DOHH2 (cell line): Measurements from ENCODE around the gene SYNJ2BP.

ENCODE experiments used
- H3F3A ChIP-seq: fragments of 200-600 bp; sonication (generic), shearing (Covaris generic); 2 replicates; pipeline ENCODE4 v1.6.0; 2016; ENCODE audit warnings: antibody characterized with exemption, mild to moderate bottlenecking; ENCODE audit not compliant: control insufficient read depth, insufficient read depth
- H3K27ac ChIP-seq: fragments of 200-600 bp; sonication (generic); 2 replicates; pipeline ENCODE4 v1.5.1; 2014; ENCODE audit warnings: low read depth, mild to moderate bottlenecking, low read length, moderate library complexity
- H3K27me3 ChIP-seq: fragments of 200-600 bp; sonication (generic); 2 replicates; pipeline ENCODE4 v1.6.1; 2014; ENCODE audit warnings: mild to moderate bottlenecking, low read length, mixed read lengths; ENCODE audit not compliant: control insufficient read depth
- H3K36me3 ChIP-seq: fragments of 200-600 bp; sonication (generic); 2 replicates; pipeline ENCODE4 v1.6.1; 2014; ENCODE audit warnings: mild to moderate bottlenecking, low read length, moderate library complexity, mixed read lengths; ENCODE audit not compliant: control insufficient read depth
- H3K4me1 ChIP-seq: fragments of 200-600 bp; sonication (generic); 2 replicates; pipeline ENCODE4 v1.6.1; 2014; ENCODE audit warnings: mild to moderate bottlenecking, low read length, mixed read lengths; ENCODE audit not compliant: control insufficient read depth
- H3K4me2 ChIP-seq: fragments of 200-600 bp; sonication (generic); 2 replicates; pipeline ENCODE4 v1.6.0; 2014; ENCODE audit warnings: mild to moderate bottlenecking, low read length, moderate library complexity
- H3K4me3 ChIP-seq: fragments of 200-600 bp; sonication (generic); 2 replicates; pipeline ENCODE4 v1.5.1; 2014; ENCODE audit warnings: mild to moderate bottlenecking, low read length, mixed read lengths
- H3K79me2 ChIP-seq: fragments of 200-600 bp; sonication (generic); 2 replicates; pipeline ENCODE4 v1.6.1; 2014; ENCODE audit warnings: mild to moderate bottlenecking, low read length, mixed read lengths; ENCODE audit not compliant: control insufficient read depth
- H3K9me2 ChIP-seq: fragments of 200-600 bp; sonication (generic); replicated peaks from 2 replicates; pipeline ENCODE4 v1.6.1; 2014; ENCODE audit warnings: mild to moderate bottlenecking, low read length, mixed read lengths; ENCODE audit not compliant: control insufficient read depth
- H3K9me3 ChIP-seq: fragments of 200-600 bp; sonication (generic); 2 replicates; pipeline ENCODE4 v1.6.1; 2014; ENCODE audit warnings: antibody characterized with exemption, low read length, mixed read lengths; ENCODE audit not compliant: control insufficient read depth, insufficient read depth
- H4K20me1 ChIP-seq: fragments of 200-600 bp; sonication (generic); 2 replicates; pipeline ENCODE4 v1.6.0; 2014; ENCODE audit warnings: low read depth, mild to moderate bottlenecking, antibody characterized with exemption, low read length, moderate library complexity; ENCODE audit not compliant: control insufficient read depth, insufficient read depth
- EZH2phosphoT487 ChIP-seq: fragments of 200-600 bp; sonication (generic); IDR thresholded peaks from 2 replicates; pipeline ENCODE4 v1.6.1; 2017; ENCODE audit warnings: borderline replicate concordance, mild to moderate bottlenecking, antibody characterized with exemption, low read length, moderate library complexity, mixed read lengths
- TF ChIP-seq, protein P1 (sequence below): fragments of 200-600 bp; sonication (generic); IDR thresholded peaks from one replicate; pipeline ENCODE4 v1.5.1; 2014; ENCODE audit warnings: antibody characterized with exemption, mild to moderate bottlenecking, low read depth, low read length; ENCODE audit not compliant: poor library complexity, severe bottlenecking

The SYNJ2BP gene

DNA sequence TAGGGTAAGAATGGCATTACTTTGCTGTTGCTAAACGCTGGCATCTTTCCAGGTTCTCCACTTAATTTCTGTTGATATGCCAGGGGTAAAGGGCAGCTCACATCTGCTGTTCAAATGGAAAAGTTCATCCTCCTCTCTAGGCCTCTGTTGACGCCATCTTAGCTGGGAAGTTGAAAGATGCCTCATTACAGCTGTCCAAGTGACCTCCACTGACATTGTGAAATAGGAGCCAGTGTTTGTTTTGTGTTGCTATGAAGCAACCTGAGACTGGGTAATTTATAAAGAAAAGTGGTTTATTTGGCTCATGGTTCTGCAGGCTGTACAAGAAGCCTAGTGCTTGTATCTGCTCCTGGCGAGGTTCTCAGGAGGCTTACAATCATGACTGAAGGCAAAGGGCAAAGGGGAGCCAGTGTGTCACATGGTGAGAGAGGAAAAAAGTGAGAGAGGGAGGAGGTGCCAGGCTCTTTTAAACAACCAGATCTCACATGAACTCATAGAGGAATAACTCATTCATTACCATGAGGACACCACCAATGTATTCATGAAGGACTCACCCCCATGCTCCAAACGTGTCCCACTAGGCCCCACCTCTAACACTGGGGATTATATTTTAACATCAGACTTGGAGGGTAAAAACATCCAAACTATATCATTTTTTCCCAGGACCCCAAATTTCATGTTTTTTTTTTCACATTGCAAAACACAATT is 31.9 kb upstream of the SYNJ2BP start:
- H3K4me3 ChIP-seq, result no peak overlapping the region
- no peak overlapping the region for H3K4me2 ChIP-seq
- no peaks in the 10 kb centered on the region for H3F3A ChIP-seq
- TF ChIP-seq, protein P1, sequence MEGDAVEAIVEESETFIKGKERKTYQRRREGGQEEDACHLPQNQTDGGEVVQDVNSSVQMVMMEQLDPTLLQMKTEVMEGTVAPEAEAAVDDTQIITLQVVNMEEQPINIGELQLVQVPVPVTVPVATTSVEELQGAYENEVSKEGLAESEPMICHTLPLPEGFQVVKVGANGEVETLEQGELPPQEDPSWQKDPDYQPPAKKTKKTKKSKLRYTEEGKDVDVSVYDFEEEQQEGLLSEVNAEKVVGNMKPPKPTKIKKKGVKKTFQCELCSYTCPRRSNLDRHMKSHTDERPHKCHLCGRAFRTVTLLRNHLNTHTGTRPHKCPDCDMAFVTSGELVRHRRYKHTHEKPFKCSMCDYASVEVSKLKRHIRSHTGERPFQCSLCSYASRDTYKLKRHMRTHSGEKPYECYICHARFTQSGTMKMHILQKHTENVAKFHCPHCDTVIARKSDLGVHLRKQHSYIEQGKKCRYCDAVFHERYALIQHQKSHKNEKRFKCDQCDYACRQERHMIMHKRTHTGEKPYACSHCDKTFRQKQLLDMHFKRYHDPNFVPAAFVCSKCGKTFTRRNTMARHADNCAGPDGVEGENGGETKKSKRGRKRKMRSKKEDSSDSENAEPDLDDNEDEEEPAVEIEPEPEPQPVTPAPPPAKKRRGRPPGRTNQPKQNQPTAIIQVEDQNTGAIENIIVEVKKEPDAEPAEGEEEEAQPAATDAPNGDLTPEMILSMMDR, result no peak
- no peak for TF ChIP-seq EZH2phosphoT487
- H3K79me2 ChIP-seq, result no peaks in the 10 kb centered on the region
- H3K27me3 ChIP-seq, result 0 out of 2 replicates have a peak, but pooled peaks cover 2% of the 10 kb centered on the region
- H4K20me1 ChIP-seq, result no peaks in the 10 kb centered on the region
- no peaks in the 10 kb centered on the region for H3K36me3 ChIP-seq
- H3K4me1 ChIP-seq, result no peaks in the 10 kb centered on the region
- H3K9me2 ChIP-seq, result no peaks in the 10 kb centered on the region
- H3K27ac ChIP-seq, result no peak overlapping the region
- no peaks in the 10 kb centered on the region for H3K9me3 ChIP-seq

DNA sequence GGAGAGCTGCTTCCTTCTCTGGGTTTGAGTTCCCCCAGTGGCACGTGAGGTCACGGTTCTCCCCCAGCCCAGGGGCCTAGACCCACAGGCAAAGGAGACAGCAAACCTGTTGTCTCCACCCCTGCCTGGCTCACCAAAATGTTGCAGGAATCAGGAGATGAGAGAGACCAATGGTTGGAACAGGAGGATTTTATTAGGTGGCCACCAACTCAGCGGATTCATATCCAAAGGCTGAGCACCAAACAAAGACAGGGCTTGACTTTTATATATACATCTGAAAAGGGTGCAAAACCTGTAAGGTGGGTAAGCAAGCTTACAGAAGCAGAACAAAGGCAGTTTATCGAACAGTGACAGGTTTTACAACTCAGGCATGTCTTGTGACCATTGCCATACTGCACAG is 25.9 kb upstream of the SYNJ2BP start:
- TF ChIP-seq, protein P1, result no peak
- TF ChIP-seq EZH2phosphoT487, result no peak
- no peaks in the 10 kb centered on the region for H4K20me1 ChIP-seq
- no peak overlapping the region for H3K27ac ChIP-seq
- no peaks in the 10 kb centered on the region for H3F3A ChIP-seq
- no peaks in the 10 kb centered on the region for H3K27me3 ChIP-seq
- H3K36me3 ChIP-seq, result no peaks in the 10 kb centered on the region
- peaks cover 19% of the 10 kb centered on the region for H3K9me3 ChIP-seq
- no peak overlapping the region for H3K4me3 ChIP-seq
- no peaks in the 10 kb centered on the region for H3K79me2 ChIP-seq
- no peak overlapping the region for H3K4me2 ChIP-seq
- no peaks in the 10 kb centered on the region for H3K4me1 ChIP-seq
- H3K9me2 ChIP-seq, result no peaks in the 10 kb centered on the region

DNA sequence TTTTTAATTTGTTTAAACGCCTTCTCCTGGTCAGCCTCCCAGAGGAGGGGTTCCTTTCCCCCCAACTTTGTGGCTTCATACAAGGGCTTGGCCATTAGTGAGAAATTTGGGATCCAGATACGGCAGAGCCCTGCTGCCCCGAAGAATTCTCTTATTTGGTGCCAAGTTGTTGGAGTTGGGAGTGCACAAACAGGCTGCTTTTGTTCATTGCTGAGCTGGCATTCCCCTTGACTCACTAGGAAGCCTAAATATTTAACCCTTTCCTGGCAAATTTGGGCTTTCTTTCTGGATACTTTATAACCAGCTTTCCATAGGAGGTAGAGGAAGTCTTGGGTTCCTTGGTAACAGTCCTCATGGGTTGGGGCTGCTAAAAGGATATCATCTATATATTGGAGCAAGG is 24.8 kb upstream of the SYNJ2BP start:
- Histone ChIP-seq H3K27ac (no peak overlapping the region), H3K27me3 (no peaks in the 10 kb centered on the region), H4K20me1 (no peaks in the 10 kb centered on the region), H3K9me2 (no peaks in the 10 kb centered on the region), H3K4me3 (no peak overlapping the region), H3F3A (no peaks in the 10 kb centered on the region), H3K4me1 (no peaks in the 10 kb centered on the region), H3K79me2 (no peaks in the 10 kb centered on the region), H3K4me2 (no peak overlapping the region), H3K36me3 (no peaks in the 10 kb centered on the region), H3K9me3 (peaks cover 19% of the 10 kb centered on the region)
- no peak for TF ChIP-seq EZH2phosphoT487
- TF ChIP-seq, protein P1, result no peak
